ENCODE results near the gene MTMR8.

The MTMR8 gene

GRCh38 chrX:64342811-64343210 is 52.4 kb downstream of the MTMR8 start:
- Histone ChIP-seq H3K4me3 (replicated peaks; ENCODE audit: insufficient read depth, low read length) (no peak overlapping the region), H3K27me3 (ENCODE audit: insufficient read depth, poor library complexity, severe bottlenecking) (no peaks in the 10 kb centered on the region), H3K27ac (replicated peaks) (no peak overlapping the region)
- no peak for DNase-seq (ENCODE audit: low read depth in 1 of 2, low spot score in 1 of 2)
- TF ChIP-seq SPI1 (IDR thresholded peaks at IDR 0.05; ENCODE audit: borderline replicate concordance, low read depth) (no peak), POLR2AphosphoS5 (IDR thresholded peaks at IDR 0.05; ENCODE audit: low read depth) (no peak), CTCF (IDR thresholded peaks at IDR 0.05; ENCODE audit: insufficient read depth, low read length) (no peak)

- no peak for DNase-seq (ENCODE audit: low read depth in 1 of 2, low spot score in 1 of 2)
- TF ChIP-seq SPI1 (IDR thresholded peaks at IDR 0.05; ENCODE audit: borderline replicate concordance, low read depth), result no peak
- no peak for TF ChIP-seq CTCF (IDR thresholded peaks at IDR 0.05; ENCODE audit: insufficient read depth, low read length)
- TF ChIP-seq POLR2AphosphoS5 (IDR thresholded peaks at IDR 0.05; ENCODE audit: low read depth), result no peak
- TF ChIP-seq GABPA (IDR thresholded peaks at IDR 0.05; ENCODE audit: low read depth), result no peak
- no peak for TF ChIP-seq REST (IDR thresholded peaks at IDR 0.05; ENCODE audit: insufficient replicate concordance, low read depth)
- H3K27ac ChIP-seq (replicated peaks), result no peak overlapping the region
- no peaks in the 10 kb centered on the region for H3K27me3 ChIP-seq (ENCODE audit: insufficient read depth, poor library complexity, severe bottlenecking)
- H3K4me3 ChIP-seq (replicated peaks; ENCODE audit: insufficient read depth, low read length), result no peak overlapping the region
These were observed 57.0 kb downstream of the MTMR8 start for GRCh38 chrX:64338296-64338695.

GRCh38 chrX:64334467-64334866 is 60.8 kb downstream of the MTMR8 start:
- DNase-seq (ENCODE audit: low read depth in 1 of 2, low spot score in 1 of 2), result no peak
- Histone ChIP-seq H3K4me3 (replicated peaks; ENCODE audit: insufficient read depth, low read length) (no peak overlapping the region), H3K27ac (replicated peaks) (no peak overlapping the region), H3K27me3 (ENCODE audit: insufficient read depth, poor library complexity, severe bottlenecking) (no peaks in the 10 kb centered on the region)
- TF ChIP-seq POLR2AphosphoS5 (IDR thresholded peaks at IDR 0.05; ENCODE audit: low read depth) (no peak), GABPA (IDR thresholded peaks at IDR 0.05; ENCODE audit: low read depth) (no peak), SPI1 (IDR thresholded peaks at IDR 0.05; ENCODE audit: borderline replicate concordance, low read depth) (no peak)

- no peak overlapping the region for H3K27ac ChIP-seq (replicated peaks)
- TF ChIP-seq GABPA (IDR thresholded peaks at IDR 0.05; ENCODE audit: low read depth), result no peak
- no peak for TF ChIP-seq SPI1 (IDR thresholded peaks at IDR 0.05; ENCODE audit: borderline replicate concordance, low read depth)
- no peak for TF ChIP-seq POLR2AphosphoS5 (IDR thresholded peaks at IDR 0.05; ENCODE audit: low read depth)
- TF ChIP-seq CTCF (IDR thresholded peaks at IDR 0.05; ENCODE audit: insufficient read depth, low read length), result no peak
- TF ChIP-seq REST (IDR thresholded peaks at IDR 0.05; ENCODE audit: insufficient replicate concordance, low read depth), result no peak
- H3K4me3 ChIP-seq (replicated peaks; ENCODE audit: insufficient read depth, low read length), result no peak overlapping the region
- H3K27me3 ChIP-seq (ENCODE audit: insufficient read depth, poor library complexity, severe bottlenecking), result no peaks in the 10 kb centered on the region
- no peak for DNase-seq (ENCODE audit: low read depth in 1 of 2, low spot score in 1 of 2)
These were observed 65.0 kb downstream of the MTMR8 start for GRCh38 chrX:64330284-64330683.

All from HL-60 (cell line).